ENCODE data around the gene ZBP1. TPM values are rescaled to one million over a fixed set of nuclear protein-coding genes. Genes with fewer than 3 reads are reported as not detected.

ZBP1 gene
- total RNA-seq, 5 donors from 2014 or later (not counting 1 experiment from before 2014, with no cell fraction given): 8.6 to 41.1 (median 20.6) TPM

- no peaks in the 10 kb centered on the region for H3K9me3 ChIP-seq
- CTCF ChIA-PET: interaction anchor here in 1 of 2 donors (1.2 kb wide), 1 partner anchor 82 kb away, joined by 3 read pairs; no protein-coding TSS in a partner anchor
- WGBS (ENCODE audit: insufficient coverage): 78% methylated on average over 22 of the region's 22 CpGs
- POLR2A ChIA-PET: interaction anchor here in 1 of 2 donors (0.6 kb wide), 1 partner anchor 270 kb away, joined by 3 read pairs; no protein-coding TSS in a partner anchor
- H3K9me3 Mint-ChIP-seq: peaks cover 0 to 4% (median 0%) of the 10 kb centered on the region in 3 donors
- ATAC-seq (replicated peaks in 1 of 4) (no peak), DNase-seq (no peak)
- H3K4me1 Mint-ChIP-seq: peaks cover 2 to 7% (median 6%) of the 10 kb centered on the region in 3 donors
- no peak overlapping the region for H3K27ac Mint-ChIP-seq
- H3K36me3 ChIP-seq (ENCODE audit: control insufficient read depth in 2 of 2, extremely low read depth in 1 of 2, insufficient read depth in 1 of 2, low read length in 1 of 2): no peaks in the 10 kb centered on the region
- peaks cover 0 to 31% of the 10 kb centered on the region in 2 experiments for H3K27me3 ChIP-seq (replicated peaks in 1 of 2; ENCODE audit: control insufficient read depth in 2 of 2, extremely low read depth in 1 of 2, insufficient read depth in 2 of 2, low read length in 1 of 2)
- no peak overlapping the region for H3K4me3 Mint-ChIP-seq
- H3K36me3 Mint-ChIP-seq: no peaks in the 10 kb centered on the region
- no peak overlapping the region for H3K27ac ChIP-seq (ENCODE audit: low read length)
- H3K27me3 Mint-ChIP-seq: peaks cover 0 to 3% of the 10 kb centered on the region in 2 donors
- H3K4me1 ChIP-seq (ENCODE audit: control insufficient read depth in 1 of 2, extremely low read depth in 1 of 2, insufficient read depth in 2 of 2, low read length in 2 of 2): peaks cover 0 to 14% of the 10 kb centered on the region in 2 experiments
- no peak overlapping the region for H3K4me3 ChIP-seq (ENCODE audit: control insufficient read depth in 1 of 2, extremely low read depth in 1 of 2, low read length in 1 of 2)
Measured at GRCh38 chr20:57592263-57593092, 27.7 kb downstream of the ZBP1 start.

GRCh38 chr20:57591289-57592229 lies 28.7 kb downstream of the ZBP1 start:
- H3K27ac ChIP-seq (ENCODE audit: low read length): no peak overlapping the region
- peaks cover 2 to 6% (median 6%) of the 10 kb centered on the region in 3 donors for H3K4me1 Mint-ChIP-seq
- H3K36me3 ChIP-seq (ENCODE audit: control insufficient read depth in 2 of 2, extremely low read depth in 1 of 2, insufficient read depth in 1 of 2, low read length in 1 of 2): no peaks in the 10 kb centered on the region
- peaks cover 0 to 27% of the 10 kb centered on the region in 2 experiments for H3K27me3 ChIP-seq (replicated peaks in 1 of 2; ENCODE audit: control insufficient read depth in 2 of 2, extremely low read depth in 1 of 2, insufficient read depth in 2 of 2, low read length in 1 of 2)
- ATAC-seq (replicated peaks in 1 of 4): no peak
- no peaks in the 10 kb centered on the region for H3K9me3 ChIP-seq
- H3K4me1 ChIP-seq (ENCODE audit: control insufficient read depth in 1 of 2, extremely low read depth in 1 of 2, insufficient read depth in 2 of 2, low read length in 2 of 2): peaks cover 0 to 5% of the 10 kb centered on the region in 2 experiments
- no peak for DNase-seq
- peaks cover 0 to 11% (median 3%) of the 10 kb centered on the region in 3 donors for H3K9me3 Mint-ChIP-seq
- ChIA-PET CTCF (no interaction called here), POLR2A (no interaction called here)
- 65% methylated on average over 8 of the region's 15 CpGs for WGBS (ENCODE audit: insufficient coverage)
- H3K4me3 Mint-ChIP-seq: no peak overlapping the region
- H3K27ac Mint-ChIP-seq: no peak overlapping the region
- peaks cover 0 to 3% of the 10 kb centered on the region in 2 donors for H3K27me3 Mint-ChIP-seq
- no peaks in the 10 kb centered on the region for H3K36me3 Mint-ChIP-seq
- H3K4me3 ChIP-seq (ENCODE audit: control insufficient read depth in 1 of 2, extremely low read depth in 1 of 2, low read length in 1 of 2): no peak overlapping the region

- Mint-ChIP-seq H3K36me3 (no peaks in the 10 kb centered on the region), H3K27ac (no peak overlapping the region), H3K9me3 (peaks cover 0 to 11% (median 3%) of the 10 kb centered on the region in 3 donors), H3K27me3 (peaks cover 2 to 5% of the 10 kb centered on the region in 2 donors), H3K4me1 (peaks cover 2 to 6% (median 3%) of the 10 kb centered on the region in 3 donors), H3K4me3 (no peak overlapping the region)
- Histone ChIP-seq H3K27me3 (replicated peaks in 1 of 2; ENCODE audit: control insufficient read depth in 2 of 2, extremely low read depth in 1 of 2, insufficient read depth in 2 of 2, low read length in 1 of 2) (peaks cover 0 to 35% of the 10 kb centered on the region in 2 experiments), H3K9me3 (no peaks in the 10 kb centered on the region), H3K4me1 (ENCODE audit: control insufficient read depth in 1 of 2, extremely low read depth in 1 of 2, insufficient read depth in 2 of 2, low read length in 2 of 2) (peaks cover 0 to 5% of the 10 kb centered on the region in 2 experiments), H3K27ac (ENCODE audit: low read length) (no peak overlapping the region), H3K36me3 (ENCODE audit: control insufficient read depth in 2 of 2, extremely low read depth in 1 of 2, insufficient read depth in 1 of 2, low read length in 1 of 2) (no peaks in the 10 kb centered on the region), H3K4me3 (ENCODE audit: control insufficient read depth in 1 of 2, extremely low read depth in 1 of 2, low read length in 1 of 2) (no peak overlapping the region)
- WGBS (ENCODE audit: insufficient coverage): 81% methylated on average over 13 of the region's 18 CpGs
- ATAC-seq (replicated peaks in 1 of 4) (no peak), DNase-seq (no peak)
- POLR2A ChIA-PET: no interaction called here
- CTCF ChIA-PET: no interaction called here
Measured at GRCh38 chr20:57590485-57591288, 29.5 kb downstream of the ZBP1 start.

GRCh38 chr20:57589728-57590484 lies 30.3 kb downstream of the ZBP1 start:
- no peak for ATAC-seq (replicated peaks in 1 of 4)
- H3K4me1 ChIP-seq (ENCODE audit: control insufficient read depth in 1 of 2, extremely low read depth in 1 of 2, insufficient read depth in 2 of 2, low read length in 2 of 2): peaks cover 0 to 5% of the 10 kb centered on the region in 2 experiments
- CTCF ChIA-PET: no interaction called here

GRCh38 chr20:57589123-57589727 lies 31.0 kb downstream of the ZBP1 start:
- Histone ChIP-seq H3K4me1 (ENCODE audit: control insufficient read depth in 1 of 2, extremely low read depth in 1 of 2, insufficient read depth in 2 of 2, low read length in 2 of 2) (peaks cover 0 to 3% of the 10 kb centered on the region in 2 experiments), H3K27ac (ENCODE audit: low read length) (no peak overlapping the region), H3K9me3 (no peaks in the 10 kb centered on the region), H3K4me3 (ENCODE audit: control insufficient read depth in 1 of 2, extremely low read depth in 1 of 2, low read length in 1 of 2) (no peak overlapping the region), H3K36me3 (ENCODE audit: control insufficient read depth in 2 of 2, extremely low read depth in 1 of 2, insufficient read depth in 1 of 2, low read length in 1 of 2) (no peaks in the 10 kb centered on the region), H3K27me3 (replicated peaks in 1 of 2; ENCODE audit: control insufficient read depth in 2 of 2, extremely low read depth in 1 of 2, insufficient read depth in 2 of 2, low read length in 1 of 2) (peaks cover 0 to 39% of the 10 kb centered on the region in 2 experiments)
- Mint-ChIP-seq H3K4me3 (no peak overlapping the region), H3K9me3 (peaks cover 0 to 11% (median 3%) of the 10 kb centered on the region in 3 donors), H3K4me1 (peaks cover 0 to 6% (median 0%) of the 10 kb centered on the region in 3 donors), H3K27me3 (peaks cover 14 to 17% of the 10 kb centered on the region in 2 donors), H3K27ac (no peak overlapping the region), H3K36me3 (no peaks in the 10 kb centered on the region)
- no peak for ATAC-seq (replicated peaks in 1 of 4)
- WGBS (ENCODE audit: insufficient coverage): 86% methylated on average over 5 of the region's 6 CpGs
- POLR2A ChIA-PET: no interaction called here
- CTCF ChIA-PET: no interaction called here
- no peak for DNase-seq

More at GRCh38 chr20:57589728-57590484, 30.3 kb downstream of the ZBP1 start:
- Mint-ChIP-seq H3K4me3 (no peak overlapping the region), H3K4me1 (peaks cover 2 to 6% (median 2%) of the 10 kb centered on the region in 3 donors), H3K27me3 (peaks cover 7 to 11% of the 10 kb centered on the region in 2 donors), H3K9me3 (peaks cover 0 to 11% (median 3%) of the 10 kb centered on the region in 3 donors), H3K27ac (no peak overlapping the region), H3K36me3 (no peaks in the 10 kb centered on the region)
- no peak overlapping the region for H3K27ac ChIP-seq (ENCODE audit: low read length)
- H3K9me3 ChIP-seq: no peaks in the 10 kb centered on the region
- H3K4me3 ChIP-seq (ENCODE audit: control insufficient read depth in 1 of 2, extremely low read depth in 1 of 2, low read length in 1 of 2): no peak overlapping the region
- 73% methylated on average over 11 of the region's 16 CpGs for WGBS (ENCODE audit: insufficient coverage)
- POLR2A ChIA-PET: no interaction called here
- H3K27me3 ChIP-seq (replicated peaks in 1 of 2; ENCODE audit: control insufficient read depth in 2 of 2, extremely low read depth in 1 of 2, insufficient read depth in 2 of 2, low read length in 1 of 2): peaks cover 0 to 37% of the 10 kb centered on the region in 2 experiments
- no peaks in the 10 kb centered on the region for H3K36me3 ChIP-seq (ENCODE audit: control insufficient read depth in 2 of 2, extremely low read depth in 1 of 2, insufficient read depth in 1 of 2, low read length in 1 of 2)
- no peak for DNase-seq

All from T-cell (primary cell).